GM18505 (cell line): ENCODE data around the gene PEX10.
A peak's percentile ranks its signal among the peaks of the same experiment; 100 is the strongest.

ENCODE experiments used
- ATAC-seq: cut with Tn5 transposase; IDR thresholded peaks from one replicate; pipeline ENCODE4 v1.9.1; 2021; ENCODE audit not compliant: unreplicated experiment
- POLR2A ChIP-seq: IDR thresholded peaks from 4 replicates; pipeline ENCODE4 v1.6.1; 2011; ENCODE audit warnings: borderline replicate concordance; ENCODE audit not compliant: insufficient read depth, insufficient read length; ENCODE audit errors: extremely low read depth

The PEX10 gene

DNA sequence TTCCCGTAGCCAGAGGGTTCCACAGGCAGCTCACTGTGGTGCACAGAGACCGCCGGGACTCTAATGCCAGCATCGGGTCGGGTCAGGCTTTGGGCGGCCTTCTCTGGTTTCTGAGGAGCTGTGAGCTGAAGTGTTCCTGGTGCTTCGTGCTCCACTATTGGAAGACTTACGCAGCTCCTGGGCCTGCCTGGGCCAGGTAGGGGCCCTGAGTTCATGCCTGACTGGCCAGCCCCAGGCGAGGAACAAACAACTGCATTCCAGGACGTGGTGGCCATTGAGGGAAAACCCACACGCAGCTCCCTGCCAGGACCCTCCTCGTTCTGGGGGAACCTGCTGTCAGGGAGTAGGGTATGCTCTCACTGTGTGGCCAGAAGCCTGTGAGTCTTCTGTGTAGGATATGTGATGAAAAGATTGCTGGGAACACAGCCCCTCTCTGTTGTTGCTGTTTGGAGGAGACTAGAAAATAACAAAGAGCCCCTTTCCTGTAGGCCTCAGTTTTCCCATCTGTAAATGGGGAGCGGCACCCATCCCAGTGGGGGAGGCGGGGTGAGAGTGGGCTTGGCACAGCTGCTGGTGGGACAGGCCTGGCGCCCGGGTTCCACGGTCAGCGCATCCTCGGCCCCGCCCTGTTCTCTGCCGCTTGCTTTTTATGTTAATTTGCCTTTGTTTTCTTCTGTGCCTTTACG lies 12.3 kb downstream of the PEX10 start:
- ATAC-seq, result no peak
- TF ChIP-seq POLR2A, result no peak

DNA sequence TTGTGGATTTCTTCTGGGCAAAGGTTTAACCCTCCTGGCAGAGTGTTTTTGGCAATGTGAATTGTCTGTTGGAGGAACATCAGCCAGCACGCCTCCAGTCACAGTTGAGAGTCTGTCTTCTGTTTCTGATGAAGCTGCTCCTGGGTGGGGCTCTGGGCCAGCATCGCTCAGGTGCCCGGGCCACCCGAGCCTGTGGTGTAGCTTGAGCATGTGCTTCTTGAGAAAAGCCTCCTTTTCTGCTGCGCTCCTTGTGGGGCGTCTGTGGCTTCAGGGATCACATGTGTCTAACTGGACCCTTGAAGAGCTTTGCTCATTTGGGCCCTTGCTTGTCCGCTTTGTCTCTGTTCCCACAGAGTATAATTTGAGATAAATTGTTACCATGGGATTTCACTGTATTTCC lies 13.5 kb downstream of the PEX10 start:
- no peak for ATAC-seq
- TF ChIP-seq POLR2A, result no peak

DNA sequence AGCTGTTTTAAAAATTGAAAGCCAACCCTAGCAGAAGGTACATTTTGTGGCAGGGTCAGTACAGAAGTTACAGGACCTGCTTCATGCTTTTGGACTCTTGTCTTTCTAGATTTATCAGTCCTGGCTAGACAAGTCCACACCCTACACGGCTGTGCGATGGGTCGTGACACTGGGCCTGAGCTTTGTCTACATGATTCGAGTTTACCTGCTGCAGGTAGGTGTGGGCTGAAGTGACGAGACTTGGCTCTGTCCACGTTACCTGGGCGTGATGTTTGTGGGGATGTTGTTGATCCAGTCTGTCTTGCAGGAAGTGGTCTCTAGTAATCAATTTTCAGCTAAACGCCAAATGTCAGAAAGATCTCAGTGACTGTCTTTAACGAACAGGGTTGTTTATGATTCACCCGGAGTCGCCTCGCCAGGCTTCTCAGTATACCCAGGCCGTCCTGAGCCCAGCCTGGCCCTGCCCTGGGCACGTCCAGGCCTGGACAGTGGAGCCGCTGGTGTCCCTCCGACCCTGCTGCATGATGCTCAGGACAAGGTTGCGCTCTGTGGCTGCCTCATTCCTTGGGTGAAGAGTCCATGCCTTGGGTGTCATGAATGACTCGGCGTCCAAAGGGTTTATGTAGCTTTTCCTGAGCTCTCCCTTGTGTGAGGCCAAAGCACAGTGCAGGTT lies 15.2 kb downstream of the PEX10 start:
- no peak for ATAC-seq
- no peak for TF ChIP-seq POLR2A

DNA sequence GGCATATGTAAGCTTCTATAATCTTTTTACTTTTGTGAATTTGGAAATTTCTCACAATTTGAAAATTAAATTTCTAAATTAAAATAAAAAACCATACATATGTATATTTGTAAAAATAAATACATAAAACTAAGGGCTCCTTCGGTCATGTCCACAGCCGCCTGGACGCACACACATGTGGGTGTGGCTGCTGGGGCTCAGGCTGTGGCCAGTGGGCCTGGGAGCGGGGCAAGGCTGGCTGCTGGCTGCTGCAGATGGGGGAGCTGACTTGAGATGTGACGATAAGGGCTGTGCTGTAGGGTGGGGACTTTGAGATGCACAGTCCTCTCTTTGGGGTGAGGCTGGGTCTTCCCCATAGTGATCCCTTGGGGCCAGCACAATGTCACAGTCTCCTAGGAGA lies 15.9 kb downstream of the PEX10 start:
- TF ChIP-seq POLR2A, result no peak
- ATAC-seq, result no peak

DNA sequence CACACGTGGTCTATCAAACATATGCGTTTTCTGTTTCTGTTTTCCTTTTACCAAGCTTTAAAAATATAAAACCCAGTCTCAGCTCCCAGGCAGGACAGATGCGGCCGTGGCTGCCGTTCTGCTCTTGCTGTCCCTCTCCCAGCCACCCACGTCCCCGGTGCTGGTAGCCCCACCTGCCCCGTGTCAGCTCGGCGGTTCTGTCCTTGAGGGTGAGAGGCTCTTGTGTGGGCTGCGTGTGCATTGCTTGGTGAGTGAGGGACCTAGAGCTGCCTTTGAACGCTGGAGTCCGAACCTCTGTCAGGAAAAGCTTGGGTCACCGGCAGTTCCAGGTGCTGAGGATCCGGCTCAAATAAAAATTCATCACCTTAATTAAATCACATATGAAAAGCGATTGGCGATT lies 16.3 kb downstream of the PEX10 start:
- no peak for ATAC-seq
- TF ChIP-seq POLR2A, result no peak

DNA sequence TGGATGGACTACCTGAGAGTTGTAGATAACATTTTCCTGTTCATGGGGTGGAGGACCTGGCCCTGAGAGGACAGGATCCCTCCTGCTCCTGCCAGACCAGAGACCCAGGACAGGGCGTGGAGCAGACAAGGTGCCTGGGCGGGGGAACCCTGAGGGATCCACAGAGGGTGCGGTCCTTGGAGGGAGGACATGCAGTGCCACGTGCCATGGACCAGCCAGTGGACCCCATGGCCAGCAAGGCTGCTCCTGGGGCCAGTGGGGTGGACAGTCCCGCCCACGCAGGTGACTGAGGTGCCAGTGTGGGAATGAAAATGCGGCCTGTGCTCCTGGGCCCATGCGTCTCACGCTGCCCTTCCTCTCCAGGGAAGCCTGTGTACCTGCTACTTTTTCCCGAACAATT lies 17.1 kb downstream of the PEX10 start:
- ATAC-seq, result no peak
- TF ChIP-seq POLR2A, result no peak

DNA sequence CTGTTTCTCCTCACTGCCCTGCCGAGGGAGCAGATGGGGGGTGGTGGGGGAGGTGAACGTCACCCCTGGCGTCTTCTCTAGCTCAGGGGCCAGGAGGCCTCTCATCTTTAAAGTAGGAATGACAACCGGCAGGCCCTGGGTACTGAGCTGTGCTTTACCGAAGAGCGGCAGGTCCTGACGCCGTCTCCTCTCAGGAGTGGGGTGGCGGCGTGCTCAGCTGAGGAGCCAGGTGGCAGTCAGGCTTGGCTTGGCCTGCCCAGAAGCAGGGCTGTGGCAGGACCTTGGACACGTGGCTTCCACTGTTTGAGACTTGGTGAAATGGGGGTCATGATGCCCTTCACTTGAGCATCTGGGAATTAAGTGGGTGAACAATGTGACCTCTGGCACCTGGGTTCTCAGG lies 17.6 kb downstream of the PEX10 start:
- ATAC-seq, result no peak
- no peak for TF ChIP-seq POLR2A

DNA sequence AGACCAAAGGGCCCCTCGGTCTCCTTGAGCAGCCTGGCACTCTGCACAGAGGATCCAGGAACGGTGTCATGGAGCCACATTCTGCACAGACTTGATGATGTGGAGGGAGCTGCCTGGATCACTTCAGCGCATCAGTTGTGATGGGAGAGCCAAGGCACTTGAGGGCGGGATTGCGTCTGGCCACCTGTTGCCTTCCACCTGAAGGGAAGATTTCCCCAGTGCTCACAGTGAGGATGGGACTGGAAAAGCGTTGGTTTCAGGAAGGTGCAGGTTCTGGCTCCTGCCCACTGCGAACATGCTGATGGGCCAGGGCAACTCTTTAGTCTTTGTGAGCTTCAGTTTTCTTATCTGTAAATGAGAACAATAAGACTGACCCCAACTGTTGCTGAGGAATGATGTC lies 18.1 kb downstream of the PEX10 start:
- no peak for TF ChIP-seq POLR2A
- ATAC-seq, result no peak

DNA sequence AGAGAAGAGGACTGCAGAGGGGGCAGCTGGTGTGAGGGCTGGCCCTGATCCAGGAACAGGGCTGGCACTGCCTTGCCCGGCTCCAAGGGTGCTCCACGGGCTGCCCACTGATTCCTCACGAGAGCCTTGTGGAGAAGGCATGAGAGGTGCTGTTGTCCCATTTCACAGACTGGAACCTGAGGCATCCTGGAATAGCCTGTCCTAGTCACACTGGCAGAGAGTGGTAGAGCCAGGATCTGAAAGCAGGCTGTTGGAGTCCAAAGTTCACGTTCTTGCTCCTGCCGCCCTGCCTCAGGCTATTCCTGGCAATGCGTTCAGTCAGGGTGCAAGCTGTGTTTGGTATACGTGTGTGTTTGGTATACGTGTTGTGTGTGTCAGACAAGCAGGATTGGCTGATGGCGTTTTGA lies 18.9 kb downstream of the PEX10 start:
- ATAC-seq, result no peak

DNA sequence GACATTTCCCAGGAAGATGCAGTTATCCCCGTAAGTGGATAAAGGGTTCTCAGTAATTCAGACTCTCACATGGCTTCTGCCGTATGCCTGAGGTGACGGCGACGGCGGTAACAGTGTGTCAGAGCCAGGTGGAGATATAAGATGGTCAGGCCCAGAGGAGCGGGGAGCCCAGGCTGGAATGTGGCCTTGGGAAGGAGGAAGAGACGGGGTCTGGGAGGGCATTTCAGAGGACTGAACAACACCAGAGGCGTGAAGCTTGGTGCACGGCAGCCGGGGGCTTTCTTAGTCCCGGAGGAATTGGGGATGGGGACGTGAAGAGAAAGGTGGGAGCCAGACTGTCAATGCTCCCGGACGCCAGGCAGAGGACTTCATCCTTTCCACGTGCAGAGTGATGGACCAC lies 19.7 kb downstream of the PEX10 start:
- no peak for TF ChIP-seq POLR2A
- ATAC-seq, result no peak

More for the DNA sequence above, 18.9 kb downstream of the PEX10 start:
- peak; percentile 24 for TF ChIP-seq POLR2A

DNA sequence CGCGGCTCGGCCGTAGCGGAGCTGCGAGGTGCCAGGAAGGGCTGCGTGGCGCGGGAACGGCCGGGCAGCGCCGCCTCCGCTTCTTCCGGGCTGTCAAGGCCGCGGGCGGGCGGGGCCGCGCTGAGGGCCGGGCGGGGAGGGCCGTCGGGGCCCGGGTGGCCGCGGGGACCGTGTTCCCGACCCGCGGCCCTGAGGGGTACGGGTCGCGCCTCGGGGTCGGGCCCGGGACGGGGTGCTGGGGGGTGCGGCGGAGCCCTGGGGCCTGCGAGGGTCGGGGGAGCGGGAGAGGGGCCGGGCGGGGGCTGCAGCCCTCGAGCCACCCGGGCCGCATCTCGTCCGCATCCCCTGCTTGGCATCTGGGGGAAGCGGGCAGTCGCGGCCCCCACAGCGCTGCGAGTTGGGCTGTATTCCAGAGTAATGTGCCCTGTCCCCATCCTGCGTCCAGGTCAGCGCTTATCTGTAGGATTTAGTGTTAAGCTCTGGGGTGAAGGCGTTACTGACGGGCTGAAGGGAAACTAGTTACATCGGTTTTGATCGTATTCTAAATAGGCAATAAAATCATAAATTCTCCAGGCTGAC lies 20.3 kb downstream of the PEX10 start:
- no peak for TF ChIP-seq POLR2A

DNA sequence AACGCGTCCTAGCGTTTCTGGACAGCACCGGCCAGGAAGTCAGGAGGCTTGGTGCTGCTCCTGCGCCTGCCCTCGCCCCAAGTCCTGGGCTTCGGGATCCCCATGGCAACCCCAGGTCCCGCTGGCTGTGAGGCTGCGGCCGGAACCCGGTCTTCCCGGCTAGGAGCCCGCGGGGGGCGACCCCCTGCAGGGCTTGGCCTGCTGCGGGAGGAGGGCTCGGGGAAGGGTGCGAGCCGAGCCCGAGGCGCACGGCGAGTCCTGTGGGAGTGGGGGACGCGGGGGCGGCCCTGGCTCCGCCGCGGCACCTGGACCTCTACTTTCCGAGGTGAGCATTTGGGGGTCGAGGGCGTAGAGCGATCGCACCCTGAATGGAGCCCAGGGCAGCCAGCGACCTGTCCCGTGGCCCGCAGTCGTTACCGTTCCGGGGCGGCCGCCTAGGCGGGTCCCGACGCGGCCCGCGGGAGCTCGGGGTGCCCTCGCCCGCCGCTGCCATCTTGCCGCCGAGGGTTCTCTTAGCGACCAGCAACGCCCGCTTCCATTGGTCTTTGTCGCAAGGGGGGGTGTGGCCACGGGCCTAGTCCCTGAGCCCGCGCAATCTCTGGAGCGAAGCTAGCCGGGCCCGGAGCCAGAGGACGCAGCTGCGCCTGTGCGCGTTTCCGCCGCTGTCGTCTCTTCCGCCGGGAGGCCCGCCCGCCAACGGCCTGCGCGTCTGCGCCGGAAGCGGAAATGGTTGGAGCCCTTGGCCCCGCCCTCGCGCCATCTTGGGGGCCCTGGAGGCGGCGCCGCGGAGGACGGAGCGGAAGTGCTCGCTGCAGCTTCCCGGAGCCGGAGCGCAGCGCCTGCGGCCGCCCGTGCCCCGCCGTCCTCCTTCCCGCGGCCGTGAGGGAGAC lies 21.1 kb downstream of the PEX10 start, which contains the start of the genes MORN1 and RER1:
Gene MORN1, minus strand, starts transcription at position 514 of the 890 bp plus-strand sequence. Its CDS starts 21 bp downstream, at position 493.
Gene RER1, plus strand, starts transcription at position 801 of the 890 bp plus-strand sequence. CDS start 3,950 bp downstream, outside the sequence.
- peak; percentile 83 for ATAC-seq
- TF ChIP-seq POLR2A, result peak; percentile 92

More for the DNA sequence above, 20.3 kb downstream of the PEX10 start:
- ATAC-seq, result peak; percentile 23

DNA sequence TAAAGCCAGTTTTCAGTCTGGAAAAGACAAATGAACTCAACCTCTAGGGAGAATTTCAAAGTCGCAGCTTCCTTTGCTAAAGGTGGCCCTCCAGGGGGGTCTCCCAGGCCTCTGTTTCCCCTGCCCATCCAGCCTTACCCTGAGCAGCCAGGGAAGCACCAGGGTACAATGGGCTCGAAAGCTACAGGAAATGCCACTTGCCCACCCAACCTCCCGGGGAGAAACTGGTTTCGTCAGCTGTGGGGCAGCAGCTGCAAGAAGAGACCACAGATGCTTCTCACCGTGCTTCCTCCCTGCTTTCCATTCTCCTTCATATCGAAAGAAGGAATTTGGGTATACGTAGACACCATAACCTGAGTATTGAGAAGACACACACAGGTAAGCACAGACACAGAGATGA lies 22.7 kb downstream of the PEX10 start:
- TF ChIP-seq POLR2A, result no peak

More for the DNA sequence above, 22.7 kb downstream of the PEX10 start:
- no peak for ATAC-seq
